ENCODE data around the gene SLC39A10.
"Not testable (repeated sequence)": the region's sequence is repeated elsewhere in the genome, so short reads cannot be mapped to it uniquely, and the experiment has no call there.

SLC39A10 gene

GRCh38 chr2:195687320-195688086, 30.5 kb downstream of the SLC39A10 start:
- Histone ChIP-seq H3K27me3 (ENCODE audit: low read depth, low read length) (no peaks in the 10 kb centered on the region), H3K4me2 (ENCODE audit: low read length) (no peak overlapping the region), H3K36me3 (replicated peaks; ENCODE audit: low read depth, low read length) (no peaks in the 10 kb centered on the region), H3K4me1 (ENCODE audit: low read length) (peaks cover 14% of the 10 kb centered on the region), H3K9me3 (ENCODE audit: insufficient read depth, low read length) (no peaks in the 10 kb centered on the region; the same call in 1 of the 2 replicates), H3K9ac (ENCODE audit: low read length) (no peak overlapping the region), H4K20me1 (ENCODE audit: insufficient read depth, low read length) (no peaks in the 10 kb centered on the region), H3K4me3 (ENCODE audit: low read length) (no peak overlapping the region), H3K27ac (ENCODE audit: low read length) (no peak overlapping the region), H2AFZ (ENCODE audit: low read depth, low read length) (no peak overlapping the region), H3K79me2 (ENCODE audit: low read length) (no peaks in the 10 kb centered on the region)
- TF ChIP-seq CTCF (IDR thresholded peaks at IDR 0.05; ENCODE audit: low read depth, low read length) (no peak), EZH2phosphoT487 (IDR thresholded peaks at IDR 0.05; ENCODE audit: low read depth) (no peak)

GRCh38 chr2:195692531-195692930, 35.5 kb downstream of the SLC39A10 start:
- H3K27me3 ChIP-seq (ENCODE audit: low read depth, low read length); H3K4me2 ChIP-seq (ENCODE audit: low read length); H3K27ac ChIP-seq (ENCODE audit: low read length); H3K9ac ChIP-seq (ENCODE audit: low read length); H3K9me3 ChIP-seq (ENCODE audit: insufficient read depth, low read length); H2AFZ ChIP-seq (ENCODE audit: low read depth, low read length); H3K36me3 ChIP-seq (replicated peaks; ENCODE audit: low read depth, low read length); H3K4me3 ChIP-seq (ENCODE audit: low read length); H4K20me1 ChIP-seq (ENCODE audit: insufficient read depth, low read length): not testable (repeated sequence)
- Histone ChIP-seq H3K79me2 (ENCODE audit: low read length) (peaks cover 11% of the 10 kb centered on the region), H3K4me1 (ENCODE audit: low read length) (peaks cover 15% of the 10 kb centered on the region)

- H3K27ac ChIP-seq (ENCODE audit: low read length), result no peak overlapping the region
- peaks cover 11% of the 10 kb centered on the region for H3K79me2 ChIP-seq (ENCODE audit: low read length)
Measured at GRCh38 chr2:195694553-195694952, 37.5 kb downstream of the SLC39A10 start.

GRCh38 chr2:195695002-195695631, 38.1 kb downstream of the SLC39A10 start:
- Histone ChIP-seq H2AFZ (ENCODE audit: low read depth, low read length) (no peak overlapping the region), H3K36me3 (replicated peaks; ENCODE audit: low read depth, low read length) (peaks cover 6% of the 10 kb centered on the region), H3K9ac (ENCODE audit: low read length) (no peak overlapping the region), H3K9me3 (ENCODE audit: insufficient read depth, low read length) (no peaks in the 10 kb centered on the region; the same call in 1 of the 2 replicates), H3K4me3 (ENCODE audit: low read length) (no peak overlapping the region), H3K27me3 (ENCODE audit: low read depth, low read length) (no peaks in the 10 kb centered on the region), H3K4me1 (ENCODE audit: low read length) (peaks cover 13% of the 10 kb centered on the region), H4K20me1 (ENCODE audit: insufficient read depth, low read length) (no peaks in the 10 kb centered on the region), H3K27ac (ENCODE audit: low read length) (no peak overlapping the region), H3K4me2 (ENCODE audit: low read length) (no peak overlapping the region), H3K79me2 (ENCODE audit: low read length) (peaks cover 11% of the 10 kb centered on the region)
- TF ChIP-seq CTCF (IDR thresholded peaks at IDR 0.05; ENCODE audit: low read depth, low read length), result no peak
- TF ChIP-seq EZH2phosphoT487 (IDR thresholded peaks at IDR 0.05; ENCODE audit: low read depth), result no peak

More at GRCh38 chr2:195694553-195694952, 37.5 kb downstream of the SLC39A10 start:
- TF ChIP-seq CTCF (IDR thresholded peaks at IDR 0.05; ENCODE audit: low read depth, low read length), result no peak
- no peak for TF ChIP-seq EZH2phosphoT487 (IDR thresholded peaks at IDR 0.05; ENCODE audit: low read depth)
- no peak overlapping the region for H3K9ac ChIP-seq (ENCODE audit: low read length)
- no peak overlapping the region for H2AFZ ChIP-seq (ENCODE audit: low read depth, low read length)
- H3K4me3 ChIP-seq (ENCODE audit: low read length), result no peak overlapping the region
- H3K9me3 ChIP-seq (ENCODE audit: insufficient read depth, low read length), result no peaks in the 10 kb centered on the region; the same call in 1 of the 2 replicates
- H4K20me1 ChIP-seq (ENCODE audit: insufficient read depth, low read length), result no peaks in the 10 kb centered on the region
- H3K4me2 ChIP-seq (ENCODE audit: low read length), result no peak overlapping the region
- peaks cover under 1% of the 10 kb centered on the region for H3K36me3 ChIP-seq (replicated peaks; ENCODE audit: low read depth, low read length)
- H3K27me3 ChIP-seq (ENCODE audit: low read depth, low read length), result no peaks in the 10 kb centered on the region
- peaks cover 13% of the 10 kb centered on the region for H3K4me1 ChIP-seq (ENCODE audit: low read length)

Data from OCI-LY3 (cell line).